Stimulated activated naive B cell treated with anti-CD40 and anti-IgM and Interleukin-4, amounts not matched to agents 10 μg/mL and 1 μg/mL and 100 μg/mL, for 72 hours (primary cell): ENCODE results near the gene ITPK1.

Experiments
- ATAC-seq, 2 donors: fragments of 150-1000 bp; cut with Tn5 transposase; replicated peaks; 2 replicates each; pipeline ENCODE4 v1.10.0; 2021; ENCODE audit warnings: moderate library complexity in 1 of 2
- DNase-seq: peaks from one replicate; pipeline ENCODE4 v3.0.0; 2021
- H3K27ac Mint-ChIP-seq: one replicate; pipeline ENCODE4 v1.8.0; 2022; ENCODE audit warnings: mild to moderate bottlenecking, mixed read lengths
- H3K27me3 Mint-ChIP-seq, 2 donors: one replicate each; pipeline ENCODE4 v1.8.0; 2022; ENCODE audit warnings: mixed read lengths in 2 of 2
- H3K36me3 Mint-ChIP-seq, 2 donors: one replicate each; pipeline ENCODE4 v1.8.0; 2022; ENCODE audit warnings: mixed read lengths in 2 of 2, mild to moderate bottlenecking in 1 of 2
- H3K4me1 Mint-ChIP-seq, 2 donors: one replicate each; pipeline ENCODE4 v1.8.0; 2022; ENCODE audit warnings: mixed read lengths in 2 of 2, mild to moderate bottlenecking in 1 of 2
- H3K4me3 Mint-ChIP-seq, 2 donors: one replicate each; pipeline ENCODE4 v1.8.0; 2022; ENCODE audit warnings: mild to moderate bottlenecking in 2 of 2, mixed read lengths in 2 of 2, moderate library complexity in 1 of 2
- H3K9me3 Mint-ChIP-seq, 2 donors: one replicate each; pipeline ENCODE4 v1.8.0; 2022; ENCODE audit warnings: mixed read lengths in 2 of 2, mild to moderate bottlenecking in 1 of 2

ITPK1 gene

DNA sequence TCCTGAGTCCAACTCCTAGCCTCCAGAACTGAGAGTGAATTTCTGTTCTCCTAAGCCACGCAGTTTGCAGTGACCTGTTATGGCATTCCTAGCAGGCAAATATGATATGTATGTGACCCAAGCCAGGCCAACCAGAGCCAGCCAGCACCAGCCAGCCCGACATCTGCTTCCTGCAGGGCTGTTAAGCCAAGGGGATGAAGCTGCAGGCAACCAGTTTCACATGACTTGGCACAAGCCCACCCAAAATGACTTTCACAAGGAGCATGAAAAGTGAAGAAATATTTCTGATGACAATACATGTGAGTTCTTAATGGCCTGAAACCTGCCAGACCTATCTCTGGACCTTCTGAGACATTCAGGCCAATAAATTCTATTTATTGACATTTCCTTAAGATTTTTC lies 68.1 kb downstream of the ITPK1 start:
- Mint-ChIP-seq H3K27me3 (no peaks in the 10 kb centered on the region), H3K4me3 (no peak overlapping the region), H3K4me1 (peaks cover 34 to 47% of the 10 kb centered on the region in 2 donors), H3K9me3 (no peaks in the 10 kb centered on the region), H3K27ac (no peak overlapping the region), H3K36me3 (peaks cover 18 to 25% of the 10 kb centered on the region in 2 donors)
- ATAC-seq: no peak
- DNase-seq: no peak

DNA sequence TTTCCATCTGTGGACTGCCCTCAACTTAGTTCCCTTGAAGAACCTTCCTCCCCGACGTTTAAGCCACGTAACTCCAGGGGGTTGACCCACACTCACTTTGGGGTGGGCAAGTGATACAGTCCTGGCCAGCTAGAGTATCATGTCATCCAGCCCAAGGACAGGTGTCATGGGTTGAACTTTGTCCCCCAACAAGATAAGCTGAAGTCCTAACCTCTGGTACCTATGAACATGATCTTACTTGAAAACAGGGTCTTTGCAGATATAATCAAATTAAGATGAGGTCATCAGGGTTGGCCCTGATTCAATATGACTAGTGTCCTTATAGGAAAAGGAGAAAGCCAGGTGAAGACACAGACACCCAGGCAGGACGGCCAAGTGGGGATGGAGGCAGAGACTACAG lies 68.6 kb downstream of the ITPK1 start:
- Mint-ChIP-seq H3K4me1 (peaks cover 39 to 52% of the 10 kb centered on the region in 2 donors), H3K36me3 (peaks cover 19 to 30% of the 10 kb centered on the region in 2 donors), H3K4me3 (no peak overlapping the region), H3K27ac (no peak overlapping the region), H3K27me3 (no peaks in the 10 kb centered on the region), H3K9me3 (no peaks in the 10 kb centered on the region)
- ATAC-seq: no peak
- no peak for DNase-seq

- DNase-seq (no peak), ATAC-seq (no peak)
- Mint-ChIP-seq H3K4me1 (peaks cover 44 to 57% of the 10 kb centered on the region in 2 donors), H3K4me3 (no peak overlapping the region), H3K27ac (no peak overlapping the region), H3K27me3 (no peaks in the 10 kb centered on the region), H3K9me3 (no peaks in the 10 kb centered on the region), H3K36me3 (peaks cover 16 to 30% of the 10 kb centered on the region in 2 donors)
Measured at GRCh38 chr14:93046705-93047050, 69.0 kb downstream of the ITPK1 start.

DNA sequence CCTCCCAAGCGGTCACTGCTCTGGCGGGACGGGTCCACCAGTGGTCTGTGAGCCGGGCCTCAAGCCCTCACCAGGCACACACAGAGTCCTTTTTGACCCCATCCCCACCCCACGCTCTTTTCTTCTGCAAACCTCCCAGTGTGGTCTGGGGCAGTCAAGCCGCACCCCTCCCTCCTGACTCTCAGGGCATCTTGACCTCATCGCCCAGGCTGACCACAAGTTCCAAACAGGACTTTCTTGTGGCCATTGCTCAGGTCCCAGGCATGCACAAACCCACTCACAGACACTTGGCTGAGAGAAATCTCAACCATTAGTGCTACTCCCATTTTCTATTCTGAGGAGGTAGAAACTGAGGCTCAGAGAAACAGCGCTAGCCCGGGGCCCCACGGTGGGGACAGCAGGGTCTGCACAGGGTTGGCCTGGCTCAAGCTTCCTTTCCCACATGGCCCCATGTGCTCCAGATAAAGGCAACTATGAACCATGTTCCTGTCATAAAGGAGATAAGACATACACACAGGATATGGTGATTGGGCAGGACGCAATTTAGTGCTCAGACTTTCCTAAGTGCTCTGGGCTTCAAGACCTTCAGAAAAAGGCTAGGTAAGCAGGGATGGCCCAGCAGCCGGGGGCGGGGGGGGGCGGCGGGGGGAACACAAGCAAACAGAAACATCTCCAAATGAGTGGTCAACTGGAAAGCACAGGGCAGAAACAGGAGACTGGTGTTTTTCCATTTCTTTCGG lies 69.6 kb downstream of the ITPK1 start:
- peaks cover 48 to 63% of the 10 kb centered on the region in 2 donors for H3K4me1 Mint-ChIP-seq
- H3K27ac Mint-ChIP-seq: peak overlapping the region; percentile 84

GRCh38 chr14:93045211-93045674 lies 70.5 kb downstream of the ITPK1 start:
- Mint-ChIP-seq H3K36me3 (peaks cover 12 to 30% of the 10 kb centered on the region in 2 donors), H3K27me3 (no peaks in the 10 kb centered on the region), H3K27ac (peak overlapping the region; percentile 62), H3K4me3 (peak overlapping the region in 1 of 2 donors; percentile 14), H3K4me1 (peaks cover 57 to 72% of the 10 kb centered on the region in 2 donors), H3K9me3 (no peaks in the 10 kb centered on the region)
- peak; percentile 8 to 10 for ATAC-seq
- DNase-seq: no peak

More for the DNA sequence above, 69.6 kb downstream of the ITPK1 start:
- H3K4me3 Mint-ChIP-seq: no peak overlapping the region
- H3K36me3 Mint-ChIP-seq: peaks cover 16 to 30% of the 10 kb centered on the region in 2 donors
- no peaks in the 10 kb centered on the region for H3K27me3 Mint-ChIP-seq
- ATAC-seq (no peak), DNase-seq (no peak)
- no peaks in the 10 kb centered on the region for H3K9me3 Mint-ChIP-seq

- peak overlapping the region; percentile 70 for H3K27ac Mint-ChIP-seq
- no peaks in the 10 kb centered on the region for H3K9me3 Mint-ChIP-seq
- no peak overlapping the region for H3K4me3 Mint-ChIP-seq
- peak; percentile 72 to 78 for ATAC-seq
- H3K27me3 Mint-ChIP-seq: no peaks in the 10 kb centered on the region
- DNase-seq: no peak
- peaks cover 10 to 28% of the 10 kb centered on the region in 2 donors for H3K36me3 Mint-ChIP-seq
- peaks cover 60 to 77% of the 10 kb centered on the region in 2 donors for H3K4me1 Mint-ChIP-seq
Measured at GRCh38 chr14:93044556-93044955, 71.2 kb downstream of the ITPK1 start.

DNA sequence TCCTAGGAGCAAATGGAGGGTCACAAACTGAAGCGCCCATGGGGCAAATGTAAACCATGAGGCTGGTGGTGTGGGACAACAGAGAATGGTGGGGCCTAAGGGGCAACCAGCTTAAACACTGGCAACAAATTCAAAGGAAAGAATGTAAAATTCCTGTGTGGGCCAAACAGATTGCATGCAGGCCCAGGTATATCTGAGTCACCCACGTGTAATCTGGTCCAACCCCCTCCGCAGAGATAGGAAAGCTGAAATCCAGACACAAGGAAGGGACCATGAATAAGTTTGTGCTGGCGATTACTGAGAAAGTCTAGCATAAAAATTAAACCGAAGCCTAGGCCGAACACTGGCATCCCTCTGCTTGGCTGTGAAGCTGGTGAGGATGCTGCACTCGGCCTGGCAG lies 71.6 kb downstream of the ITPK1 start:
- DNase-seq (no peak), ATAC-seq (no peak)
- Mint-ChIP-seq H3K27me3 (no peaks in the 10 kb centered on the region), H3K9me3 (no peaks in the 10 kb centered on the region), H3K27ac (peak overlapping the region; percentile 70), H3K4me3 (no peak overlapping the region), H3K36me3 (peaks cover 6 to 25% of the 10 kb centered on the region in 2 donors), H3K4me1 (peaks cover 61 to 77% of the 10 kb centered on the region in 2 donors)

- H3K4me1 Mint-ChIP-seq: peaks cover 63 to 78% of the 10 kb centered on the region in 2 donors
- no peaks in the 10 kb centered on the region for H3K9me3 Mint-ChIP-seq
- DNase-seq (no peak), ATAC-seq (peak in 1 of 2 donors; percentile 24)
- H3K27me3 Mint-ChIP-seq: no peaks in the 10 kb centered on the region
- H3K27ac Mint-ChIP-seq: peak overlapping the region; percentile 4
- H3K36me3 Mint-ChIP-seq: peaks cover 5 to 24% of the 10 kb centered on the region in 2 donors
- H3K4me3 Mint-ChIP-seq: no peak overlapping the region
Measured at GRCh38 chr14:93042968-93043940, 72.5 kb downstream of the ITPK1 start.

DNA sequence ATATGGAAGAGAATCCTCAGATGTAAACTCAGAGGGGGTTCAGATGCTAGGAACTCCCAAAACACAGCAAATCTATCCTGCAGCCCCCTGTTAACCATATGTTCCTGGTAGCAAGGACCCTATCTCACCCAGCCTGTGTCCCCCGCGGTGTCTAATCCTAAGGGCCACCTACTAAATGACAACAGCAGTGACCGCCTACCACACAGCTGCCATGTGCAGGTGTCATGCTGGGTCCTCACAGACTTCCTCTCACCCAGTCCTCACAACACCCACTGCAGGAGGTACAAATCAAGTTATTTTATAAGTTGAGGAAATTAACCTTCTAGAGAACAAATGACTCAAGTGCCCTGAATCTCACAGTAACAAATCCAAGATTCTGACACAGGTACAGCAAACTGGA lies 73.9 kb downstream of the ITPK1 start:
- no peak overlapping the region for H3K4me3 Mint-ChIP-seq
- no peak for DNase-seq
- peaks cover 63 to 81% of the 10 kb centered on the region in 2 donors for H3K4me1 Mint-ChIP-seq
- no peak for ATAC-seq
- no peaks in the 10 kb centered on the region for H3K9me3 Mint-ChIP-seq
- peak overlapping the region; percentile 63 for H3K27ac Mint-ChIP-seq
- H3K27me3 Mint-ChIP-seq: no peaks in the 10 kb centered on the region
- H3K36me3 Mint-ChIP-seq: peaks cover 5 to 22% of the 10 kb centered on the region in 2 donors

DNA sequence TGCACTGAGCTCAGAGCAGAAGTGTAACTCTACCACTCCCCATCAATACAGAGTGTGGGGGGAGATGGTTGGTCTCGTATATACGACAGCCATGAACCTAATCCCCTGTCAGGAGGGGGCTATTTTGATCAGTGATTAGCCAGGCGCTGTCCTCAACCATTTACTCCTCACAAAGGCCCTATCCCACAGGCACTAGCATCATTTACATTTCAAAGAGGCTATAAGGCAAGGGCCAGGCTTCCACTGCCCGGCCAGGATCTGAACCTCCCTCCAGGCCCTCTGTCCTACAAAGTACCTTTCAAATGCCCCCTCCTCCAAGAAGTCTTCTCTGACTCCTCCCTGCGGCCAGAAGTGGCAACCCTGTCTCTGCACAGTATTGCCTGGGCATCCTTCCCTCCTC lies 74.7 kb downstream of the ITPK1 start:
- no peaks in the 10 kb centered on the region for H3K27me3 Mint-ChIP-seq
- peaks cover 64 to 85% of the 10 kb centered on the region in 2 donors for H3K4me1 Mint-ChIP-seq
- no peak for DNase-seq
- no peak for ATAC-seq
- no peaks in the 10 kb centered on the region for H3K9me3 Mint-ChIP-seq
- H3K36me3 Mint-ChIP-seq: peaks cover 4 to 22% of the 10 kb centered on the region in 2 donors
- H3K4me3 Mint-ChIP-seq: no peak overlapping the region
- peak overlapping the region; percentile 76 for H3K27ac Mint-ChIP-seq

DNA sequence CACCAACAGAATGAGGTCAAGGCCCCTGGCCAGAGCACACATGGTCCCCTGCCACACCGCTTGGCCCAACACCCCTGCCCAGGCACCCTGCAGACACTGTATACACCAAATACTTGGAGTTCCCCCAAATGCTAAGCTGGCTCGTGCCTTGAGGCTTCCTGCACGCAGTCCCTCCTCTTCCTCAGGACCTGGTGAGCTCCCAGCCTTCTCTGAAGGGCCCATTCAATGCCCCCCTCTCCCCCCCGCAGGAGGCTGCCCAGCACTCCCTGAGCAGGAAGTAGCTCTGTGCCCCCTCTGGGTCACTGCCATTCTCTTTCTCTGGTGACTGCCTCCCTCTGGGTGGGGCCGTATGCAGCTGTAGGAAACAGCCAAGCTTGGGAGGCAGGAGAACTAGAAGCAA lies 75.3 kb downstream of the ITPK1 start:
- no peaks in the 10 kb centered on the region for H3K27me3 Mint-ChIP-seq
- no peak for ATAC-seq
- H3K4me1 Mint-ChIP-seq: peaks cover 61 to 83% of the 10 kb centered on the region in 2 donors
- no peak overlapping the region for H3K4me3 Mint-ChIP-seq
- DNase-seq: no peak
- H3K36me3 Mint-ChIP-seq: peaks cover 2 to 19% of the 10 kb centered on the region in 2 donors
- peak overlapping the region; percentile 76 for H3K27ac Mint-ChIP-seq
- H3K9me3 Mint-ChIP-seq: no peaks in the 10 kb centered on the region

- Mint-ChIP-seq H3K4me1 (peaks cover 59 to 82% of the 10 kb centered on the region in 2 donors), H3K9me3 (no peaks in the 10 kb centered on the region), H3K36me3 (peaks cover 2 to 19% of the 10 kb centered on the region in 2 donors), H3K4me3 (no peak overlapping the region), H3K27ac (peak overlapping the region; percentile 76), H3K27me3 (no peaks in the 10 kb centered on the region)
- no peak for DNase-seq
- no peak for ATAC-seq
Measured at GRCh38 chr14:93039649-93040315, 75.9 kb downstream of the ITPK1 start.

DNA sequence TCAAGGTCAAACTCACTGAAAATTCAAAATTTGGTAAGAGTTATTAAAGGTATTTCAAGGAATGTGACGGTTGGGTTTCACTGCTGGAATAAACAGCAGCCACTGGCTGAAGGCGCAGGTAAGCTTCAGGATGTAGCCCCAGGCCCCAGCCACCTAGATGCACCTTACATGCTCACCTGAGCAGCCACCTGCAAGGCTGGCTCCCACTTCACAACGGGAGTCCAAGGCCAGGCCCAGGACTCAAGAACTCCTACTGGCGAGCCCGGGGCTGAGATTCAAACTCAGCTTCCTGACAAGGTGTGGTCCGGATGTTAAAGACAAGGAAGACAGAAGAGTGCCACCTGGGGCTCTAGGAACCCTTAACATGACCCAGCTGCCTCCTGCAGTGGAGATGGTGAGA lies 78.4 kb downstream of the ITPK1 start:
- H3K36me3 Mint-ChIP-seq: peaks cover under 1 to 12% of the 10 kb centered on the region in 2 donors
- peaks cover 59 to 82% of the 10 kb centered on the region in 2 donors for H3K4me1 Mint-ChIP-seq
- no peak overlapping the region for H3K4me3 Mint-ChIP-seq
- ATAC-seq (no peak), DNase-seq (no peak)
- no peaks in the 10 kb centered on the region for H3K27me3 Mint-ChIP-seq
- H3K27ac Mint-ChIP-seq: no peak overlapping the region
- H3K9me3 Mint-ChIP-seq: no peaks in the 10 kb centered on the region
